NCI-H524 (cell line): ENCODE data around the gene CDV3.

Source experiments
- DNase-seq, 2 experiments: peaks; one replicate each; lab custom pipeline; 2025; lab: John Stamatoyannopoulos, UW

CDV3 gene

DNA sequence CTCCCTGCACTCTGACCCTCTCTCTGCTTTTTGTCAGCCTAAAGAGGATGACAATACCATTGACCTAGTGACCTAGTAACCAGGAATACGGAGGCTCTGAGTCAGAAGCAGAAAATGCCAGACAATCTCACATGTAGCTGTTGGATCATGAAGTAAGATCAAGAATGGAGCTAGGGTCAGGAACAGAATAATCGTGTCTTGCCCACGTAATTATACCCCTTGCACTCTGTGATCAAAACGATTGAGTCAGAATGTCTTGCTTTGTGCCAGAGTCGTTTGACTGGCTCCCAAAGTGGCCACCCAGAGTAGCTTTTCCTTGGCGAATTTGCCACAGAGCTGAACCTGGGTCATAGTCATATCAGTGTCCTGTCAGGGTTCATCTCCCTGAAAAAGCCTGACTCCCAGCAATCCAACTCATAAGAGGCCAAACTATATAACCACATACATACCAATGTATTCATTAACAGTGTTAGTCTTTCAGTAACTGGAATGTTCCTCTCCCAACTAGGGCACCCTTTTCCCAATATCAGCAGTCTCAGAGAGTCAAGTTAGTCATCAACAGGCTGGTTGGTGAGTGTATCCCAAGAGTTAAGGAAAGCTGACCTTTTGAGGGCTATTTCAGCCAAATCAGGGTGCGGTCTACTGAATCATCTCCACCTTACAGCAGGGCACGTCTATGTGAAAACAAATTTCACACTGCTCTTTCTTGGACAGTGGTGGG is 5.0 kb upstream of the CDV3 start:
- DNase-seq, result no peak

DNA sequence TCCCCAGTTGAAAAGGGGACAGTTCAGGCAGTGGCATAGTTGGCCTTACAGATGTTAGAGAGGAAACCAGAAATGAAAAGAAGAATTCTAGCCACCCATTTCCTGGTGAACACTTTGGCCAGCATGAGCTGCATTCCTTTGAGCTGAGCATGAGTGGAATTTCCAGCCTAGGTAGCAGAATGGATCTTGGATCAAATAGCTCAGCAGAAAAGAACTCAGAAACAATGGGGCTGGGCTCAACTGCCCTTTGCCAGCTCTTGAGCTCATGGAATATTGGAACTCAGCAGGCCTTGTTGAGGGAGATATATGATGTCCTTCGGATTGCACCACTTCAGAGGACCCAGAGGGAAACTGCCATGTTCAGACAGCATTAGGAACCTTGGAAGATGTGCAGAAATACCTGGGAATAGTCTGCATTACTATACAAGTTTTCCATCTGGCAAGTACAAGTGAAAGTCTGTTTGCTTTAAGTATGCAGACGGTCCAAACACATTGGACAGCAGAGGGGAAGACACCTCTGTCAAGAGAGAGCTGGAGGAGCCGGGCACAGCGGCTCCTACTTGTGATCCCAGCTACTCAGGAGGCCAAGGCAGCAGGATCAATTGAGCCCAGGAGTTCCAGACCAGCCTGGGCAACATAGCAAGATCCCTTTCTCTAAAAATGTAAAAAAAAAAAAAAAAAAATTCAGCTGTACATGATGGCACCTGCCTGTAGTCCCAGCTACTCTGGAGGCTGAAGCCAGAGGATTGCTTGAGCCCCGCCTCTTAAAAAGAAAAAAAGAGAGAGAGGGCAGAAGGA is 3.1 kb upstream of the CDV3 start:
- DNase-seq, result no peak

DNA sequence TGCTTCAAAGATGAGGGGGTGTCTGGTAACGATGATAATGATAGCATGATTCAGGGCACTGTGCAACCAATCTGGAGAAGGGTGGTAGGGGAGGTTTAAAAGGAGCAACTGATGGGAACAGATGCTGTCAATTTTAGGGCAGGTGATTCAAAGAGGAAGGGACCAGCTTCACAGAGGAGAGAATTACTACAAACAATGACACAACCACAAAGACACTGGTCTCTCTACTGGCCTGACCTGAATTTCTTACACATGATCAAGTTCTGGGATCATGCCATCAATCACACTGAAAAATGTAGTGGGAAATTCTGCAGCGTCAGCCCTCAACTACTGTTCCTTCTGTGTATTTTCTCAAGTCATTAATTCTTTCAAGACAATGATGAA is 2.6 kb upstream of the CDV3 start:
- no peak for DNase-seq

DNA sequence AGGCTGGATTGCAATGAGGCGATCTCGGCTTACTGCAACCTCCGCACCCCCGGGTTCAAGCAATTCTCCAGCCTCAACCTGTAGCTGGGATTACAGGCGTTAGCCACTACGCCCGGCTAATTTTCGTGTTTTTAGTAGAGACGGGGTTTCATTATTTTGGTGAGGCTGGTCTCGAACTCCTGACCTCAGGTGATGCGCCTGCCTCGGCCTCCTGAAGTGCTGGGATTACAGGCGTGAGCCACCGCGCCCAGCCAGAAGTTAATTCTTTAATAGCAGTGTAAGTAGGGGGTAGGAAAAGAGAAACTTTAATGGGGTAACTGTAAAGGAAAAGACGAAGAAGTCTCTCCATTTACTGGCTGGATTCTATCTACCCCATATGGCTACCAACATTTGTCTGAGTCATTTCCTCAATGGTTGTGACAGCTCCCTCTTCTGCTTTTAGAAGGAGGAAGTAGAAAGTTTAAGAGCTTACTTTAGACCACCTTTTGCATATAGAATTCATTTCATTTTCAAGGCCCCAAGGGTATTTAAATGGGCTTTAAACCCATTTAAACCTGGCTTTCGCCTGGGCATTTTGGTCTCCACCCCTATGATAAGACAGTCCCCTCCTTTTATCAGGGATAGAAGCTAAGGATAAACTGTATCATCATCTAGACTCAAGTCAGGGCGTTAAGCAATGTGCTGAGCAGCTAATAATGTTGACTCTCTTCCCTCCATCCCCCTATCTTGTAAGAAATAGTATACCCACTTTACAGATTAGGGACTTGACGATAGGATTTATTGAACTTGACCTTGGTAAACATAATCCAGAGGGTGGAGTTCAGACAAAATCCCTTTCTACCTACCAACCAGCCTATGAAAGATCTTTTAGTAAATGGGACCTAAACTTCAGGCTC is 1.1 kb upstream of the CDV3 start:
- no peak for DNase-seq

DNA sequence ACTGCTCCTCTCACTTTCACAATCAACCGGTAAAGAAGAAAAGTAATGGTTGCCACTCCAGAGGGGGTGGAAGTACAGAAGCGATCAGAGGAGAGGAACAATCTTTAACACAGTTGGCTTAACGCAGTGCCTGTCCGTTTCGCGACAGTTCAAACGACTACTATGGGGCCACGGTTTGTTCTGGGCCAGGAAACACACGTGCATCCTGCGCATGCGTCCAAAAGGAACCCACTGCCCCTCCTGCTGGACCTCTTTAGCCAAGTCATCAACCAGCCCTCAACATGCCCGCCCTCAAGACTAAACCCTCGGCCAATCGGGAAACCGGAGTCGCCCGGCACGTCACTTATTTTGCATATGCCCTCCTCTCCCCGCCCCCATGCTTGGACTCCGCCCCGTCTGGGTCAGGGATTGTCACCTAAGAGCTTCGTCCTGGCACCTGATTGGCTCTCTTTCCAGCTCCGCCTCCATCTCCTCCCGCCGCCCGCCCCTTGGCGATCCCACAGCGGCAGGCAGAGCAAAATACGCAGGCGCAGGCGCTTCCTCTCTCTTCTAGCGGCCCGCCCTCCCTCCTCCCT is 345 bp upstream of the CDV3 start:
- DNase-seq, result no peak

DNA sequence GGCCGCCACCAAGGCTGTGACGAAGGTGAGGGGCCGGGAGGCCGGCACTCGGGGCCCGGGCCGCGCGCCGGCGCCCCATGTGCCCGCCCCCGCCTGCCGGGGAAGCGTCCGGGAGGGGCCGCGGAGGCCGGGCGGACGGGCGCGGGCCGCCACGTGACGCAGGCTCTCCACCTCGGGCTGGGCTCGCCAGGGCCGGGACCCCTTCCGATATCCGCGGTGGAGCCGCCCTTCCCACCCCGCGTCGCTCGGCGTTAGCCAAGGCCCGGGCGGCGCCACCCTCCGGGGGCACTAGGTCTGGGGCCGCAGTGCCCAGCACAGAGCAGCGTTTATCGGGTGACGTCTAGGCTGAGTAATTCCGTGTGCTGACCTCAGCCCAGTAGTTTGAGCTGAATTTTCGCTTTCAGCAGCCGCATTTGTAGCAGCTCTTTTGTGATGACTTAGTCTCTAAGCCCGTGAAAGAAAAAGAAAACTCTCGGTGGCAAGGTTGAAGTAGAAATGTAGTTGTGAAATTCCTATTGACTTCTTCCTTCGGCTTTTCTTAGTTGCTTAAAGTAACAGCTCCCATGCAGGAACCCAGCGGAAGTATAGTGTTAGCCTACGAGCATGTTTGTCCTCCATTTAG is 885 bp downstream of the CDV3 start:
- DNase-seq, result no peak

DNA sequence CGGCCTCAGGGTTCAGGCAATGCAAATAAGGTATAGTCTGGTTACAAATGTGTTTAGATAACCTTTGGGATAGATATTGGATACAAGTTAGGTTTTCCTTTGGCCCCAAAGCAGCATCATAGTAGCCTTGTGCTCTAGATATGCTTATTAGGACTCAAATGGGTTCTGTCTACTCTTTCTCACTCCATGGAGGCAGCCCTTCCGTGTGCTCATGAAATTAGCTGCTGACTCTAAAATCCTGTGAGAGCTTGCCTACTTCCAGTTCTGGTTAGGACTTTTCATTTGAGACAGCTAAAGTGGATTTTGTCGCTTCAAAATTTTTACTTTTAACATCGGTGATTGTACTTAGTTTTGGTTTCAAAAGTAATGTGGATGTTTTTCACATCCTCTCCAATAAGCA is 1.6 kb downstream of the CDV3 start:
- no peak for DNase-seq

DNA sequence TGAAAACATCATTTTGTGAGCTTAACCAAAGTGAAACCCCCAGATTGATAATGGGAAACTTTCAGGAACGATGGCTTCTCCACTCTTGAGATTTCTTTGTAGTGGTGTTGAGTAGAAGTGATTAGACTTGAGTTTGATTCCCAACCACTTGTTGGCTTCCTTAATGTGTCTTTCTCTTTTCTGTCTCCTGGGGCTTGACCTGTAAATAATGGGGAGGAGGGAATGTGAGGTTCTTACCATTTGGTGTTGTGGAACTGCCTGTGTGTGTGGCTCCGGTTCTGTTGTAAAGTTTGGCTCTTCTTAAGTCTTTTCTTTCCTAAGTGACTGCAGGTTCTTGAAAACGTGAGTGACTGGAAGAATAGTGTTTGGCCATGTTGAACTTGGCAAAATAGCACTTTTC is 2.7 kb downstream of the CDV3 start:
- DNase-seq, result no peak

DNA sequence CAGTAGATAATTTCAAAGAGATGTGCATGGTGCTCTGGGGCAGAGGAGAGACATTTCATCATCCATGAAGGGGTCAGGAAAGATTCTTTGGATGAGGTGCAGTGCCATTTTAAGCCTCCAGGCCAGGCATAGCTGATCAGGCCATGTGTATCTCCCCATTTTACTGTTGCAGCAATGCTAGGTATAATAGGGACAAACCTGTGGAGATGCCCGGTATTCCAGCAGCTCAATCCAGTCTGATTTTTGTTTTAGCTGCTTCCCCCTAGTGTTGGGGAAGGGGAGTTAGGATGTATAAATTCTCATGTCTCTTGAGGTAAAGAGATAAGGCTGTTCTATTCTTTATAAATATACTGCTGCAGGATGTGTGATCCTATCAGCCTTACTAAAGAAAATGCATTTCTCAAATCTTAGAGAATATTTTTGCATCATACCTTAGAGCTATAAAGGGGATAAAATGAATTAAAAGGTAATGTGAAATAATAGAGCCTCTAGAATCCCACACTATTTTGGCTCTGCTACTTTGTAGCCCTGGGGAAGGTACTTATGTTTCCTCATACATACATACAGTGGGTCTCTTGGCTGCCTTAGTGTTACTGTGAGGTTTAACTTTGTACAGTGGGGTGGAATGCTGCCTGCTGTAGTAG is 5.2 kb downstream of the CDV3 start:
- no peak for DNase-seq

DNA sequence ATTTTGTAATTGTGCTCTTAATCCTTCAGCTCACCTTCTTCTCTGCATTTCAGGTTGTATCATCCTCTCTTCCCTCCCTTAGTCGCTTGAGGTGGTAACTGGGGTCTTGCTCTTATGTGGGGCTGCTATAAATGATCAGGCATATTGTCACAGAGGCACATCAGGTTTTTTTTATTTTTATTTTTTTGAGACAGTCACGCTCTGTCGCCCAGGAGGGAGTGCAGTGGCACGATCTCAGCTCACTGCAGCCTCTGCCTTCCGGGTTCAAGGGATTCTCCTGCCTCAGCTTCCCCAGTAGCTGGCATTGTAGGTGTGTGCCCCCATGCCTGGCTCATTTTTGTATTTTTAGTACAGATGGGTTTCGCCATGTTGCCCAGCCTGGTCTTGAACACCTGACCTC is 9.9 kb downstream of the CDV3 start:
- no peak for DNase-seq

DNA sequence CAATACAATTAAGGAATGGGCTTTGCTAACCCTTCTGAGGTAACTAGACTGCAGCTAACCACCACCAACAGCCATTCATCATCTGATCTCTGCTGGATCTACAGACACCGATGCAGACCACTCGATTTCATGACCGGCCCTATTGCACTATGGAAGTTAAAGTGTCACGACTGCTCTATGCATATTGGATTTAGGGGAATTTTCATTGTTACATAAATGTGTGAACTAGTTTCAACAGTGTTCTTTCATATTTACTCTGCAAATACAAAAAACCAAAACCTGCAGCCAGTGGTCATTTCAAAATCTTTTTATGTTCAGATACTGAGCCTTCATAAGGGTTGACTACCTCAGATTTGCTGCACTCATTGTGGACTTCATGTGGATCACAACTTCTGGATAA is 14.5 kb downstream of the CDV3 start:
- no peak for DNase-seq

DNA sequence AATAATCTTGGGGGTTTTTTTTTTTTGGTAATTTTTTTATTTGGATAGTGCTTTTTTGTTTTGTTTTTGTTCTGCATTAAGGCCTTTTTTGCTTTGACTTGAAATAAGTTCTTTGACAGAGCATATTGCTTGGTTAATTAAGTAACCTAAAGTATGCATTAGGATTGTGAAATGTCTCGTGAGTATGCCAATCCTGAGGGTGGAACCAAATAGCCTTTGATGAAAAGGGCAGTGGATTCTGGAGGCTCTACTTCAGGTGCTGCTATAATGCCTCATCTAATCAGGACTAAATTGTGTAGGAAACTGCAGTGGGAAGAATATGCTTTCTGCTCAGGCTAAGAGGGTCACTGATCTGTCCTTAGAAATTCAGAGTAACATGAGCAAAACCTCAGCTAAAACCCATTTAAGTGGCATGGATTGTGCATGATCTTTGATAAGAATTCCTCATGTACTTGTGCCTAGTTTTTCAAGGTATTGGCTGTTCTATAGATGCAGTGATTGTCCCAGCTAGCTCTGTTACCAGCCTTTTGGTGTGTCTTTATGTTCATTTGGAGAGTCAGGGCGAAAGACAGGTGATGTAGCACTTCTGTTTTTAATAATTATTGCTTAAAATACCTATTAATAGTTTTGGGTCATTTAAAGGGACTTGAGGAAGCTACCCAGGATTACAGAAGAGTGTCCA is 15.4 kb downstream of the CDV3 start:
- DNase-seq, result no peak

DNA sequence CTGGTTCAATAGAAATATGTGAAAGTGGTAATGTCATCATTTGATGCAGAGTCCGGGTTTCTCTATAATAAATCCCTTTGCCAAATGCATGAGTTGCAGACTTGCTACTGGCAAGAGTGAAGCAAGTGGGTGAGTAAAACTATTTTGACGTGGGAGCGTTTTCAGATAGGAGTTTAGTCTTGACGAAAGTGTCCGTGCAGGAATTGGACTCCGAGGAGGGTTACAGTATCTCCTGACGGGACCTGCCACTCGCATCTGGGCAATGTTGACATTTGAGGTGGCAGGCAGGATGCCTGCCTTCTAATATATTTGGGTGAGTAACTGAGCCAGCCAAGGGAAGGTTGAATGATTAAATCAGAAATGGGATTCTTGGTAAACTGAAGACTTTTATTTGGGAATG is 16.0 kb downstream of the CDV3 start:
- no peak for DNase-seq

DNA sequence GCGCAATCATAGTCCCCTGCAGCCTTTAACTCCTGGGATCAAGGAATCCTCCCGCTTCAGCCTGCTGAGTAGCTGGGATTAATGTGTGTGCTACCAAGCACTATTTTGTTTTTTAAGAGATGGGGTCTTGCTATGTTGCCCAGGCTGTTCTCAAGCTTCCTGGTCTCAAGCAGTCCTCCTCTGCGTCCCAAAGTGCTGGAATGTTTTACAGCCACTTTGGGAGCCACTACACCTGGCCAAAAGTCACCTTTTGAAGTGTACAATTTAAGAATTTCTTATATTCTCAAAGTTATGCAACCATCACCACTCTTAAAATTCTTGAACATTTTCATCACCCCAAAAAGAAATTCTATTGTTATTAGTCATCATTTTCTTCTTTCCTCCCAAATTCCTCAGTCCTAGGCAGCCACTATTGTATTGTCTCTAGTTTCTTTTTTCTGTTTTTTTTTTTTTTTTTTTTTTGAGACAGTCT is 17.8 kb downstream of the CDV3 start:
- DNase-seq, result no peak

DNA sequence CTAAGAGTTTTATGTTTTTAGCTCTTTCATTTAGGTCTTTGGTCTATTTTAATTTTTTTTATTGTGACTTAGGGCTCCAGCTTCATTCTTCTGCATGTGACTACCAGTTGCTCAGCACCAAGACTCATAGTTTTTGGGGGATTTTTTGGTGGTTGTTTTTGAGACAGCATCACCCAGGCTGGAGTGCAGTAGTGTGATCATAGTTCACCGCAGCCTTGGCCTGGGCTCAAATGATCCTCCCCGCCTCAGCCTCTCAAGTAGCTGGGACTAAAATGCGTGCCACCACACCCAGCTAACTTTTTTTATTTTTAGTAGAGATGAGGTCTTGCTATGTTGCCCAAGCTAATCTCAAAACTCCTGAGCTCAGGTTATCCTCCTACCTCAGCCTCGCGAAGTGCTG is 19.4 kb downstream of the CDV3 start:
- no peak for DNase-seq

DNA sequence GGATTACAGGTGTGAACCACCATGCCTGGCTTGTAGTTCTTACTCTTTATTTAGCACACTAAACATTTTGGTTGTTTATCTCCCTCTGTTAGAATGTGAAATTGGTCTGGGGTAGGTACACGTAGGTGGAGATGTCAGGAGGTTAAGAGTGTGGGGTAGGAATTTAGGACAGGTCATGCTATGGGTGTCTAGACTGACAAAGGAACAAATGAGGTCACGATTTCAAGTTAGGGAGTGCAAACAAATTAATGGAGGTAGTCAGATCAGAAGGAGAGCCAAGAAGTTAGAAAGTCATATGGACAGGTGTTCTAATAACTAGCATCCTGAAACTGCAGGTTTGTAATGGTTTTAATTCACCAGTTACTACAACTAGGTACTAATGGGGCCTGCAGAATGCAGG is 19.8 kb downstream of the CDV3 start:
- DNase-seq, result no peak

DNA sequence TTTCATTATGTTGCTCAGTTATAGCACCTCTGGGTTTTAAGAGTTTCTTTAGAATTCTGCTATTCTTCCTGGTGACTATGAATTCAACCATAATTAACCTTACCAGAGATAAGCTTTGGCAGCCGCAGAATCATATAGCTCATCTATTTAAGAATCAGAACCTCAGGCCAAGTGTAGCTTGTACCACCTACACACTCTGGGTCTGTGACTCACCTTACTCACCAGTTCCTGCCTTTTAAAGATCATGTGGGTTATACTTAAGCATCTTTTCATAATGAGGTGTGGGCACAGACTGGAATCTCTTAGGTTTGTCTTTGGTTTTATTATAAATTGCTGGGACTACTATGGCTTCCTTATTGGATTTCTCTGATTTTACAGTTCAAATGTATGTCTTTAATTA is 21.9 kb downstream of the CDV3 start:
- no peak for DNase-seq

DNA sequence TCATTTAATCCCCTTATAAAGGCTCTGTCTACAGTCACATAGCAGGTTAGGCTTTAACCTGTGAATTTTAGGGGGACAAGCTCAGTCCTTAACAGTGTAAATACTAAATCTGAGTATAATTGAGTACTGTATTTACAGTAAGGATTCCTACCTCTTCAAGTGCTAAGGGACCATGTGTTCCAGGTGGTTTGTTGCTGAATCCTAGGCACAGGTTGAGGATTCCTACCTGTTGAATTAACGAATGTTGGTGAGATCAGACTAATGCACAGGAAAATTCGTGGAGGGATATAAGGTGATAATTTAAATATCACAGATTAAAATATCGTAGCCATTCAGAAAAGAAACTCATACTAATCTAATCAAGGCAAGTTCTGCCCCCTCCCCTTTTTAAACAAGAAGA is 24.9 kb downstream of the CDV3 start:
- DNase-seq, result no peak

DNA sequence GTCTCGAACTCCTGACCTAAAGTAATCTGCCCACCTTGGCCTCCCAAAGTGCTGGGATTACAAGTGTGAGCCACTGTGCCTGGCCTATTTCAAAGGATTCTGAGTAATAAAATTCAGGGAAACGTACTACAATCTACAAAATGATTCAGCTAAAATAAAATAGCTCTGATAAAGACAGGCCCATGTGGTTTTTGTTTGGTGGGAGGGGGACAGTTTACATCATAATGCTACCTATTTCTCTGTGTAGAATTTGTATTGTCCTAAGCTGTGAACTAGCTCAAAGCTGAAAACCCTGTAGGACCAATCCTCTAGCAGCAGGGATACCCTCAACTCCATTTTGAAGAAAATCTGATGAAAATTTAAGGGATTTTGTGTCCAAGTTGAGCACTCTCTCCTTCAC is 25.8 kb downstream of the CDV3 start:
- no peak for DNase-seq

DNA sequence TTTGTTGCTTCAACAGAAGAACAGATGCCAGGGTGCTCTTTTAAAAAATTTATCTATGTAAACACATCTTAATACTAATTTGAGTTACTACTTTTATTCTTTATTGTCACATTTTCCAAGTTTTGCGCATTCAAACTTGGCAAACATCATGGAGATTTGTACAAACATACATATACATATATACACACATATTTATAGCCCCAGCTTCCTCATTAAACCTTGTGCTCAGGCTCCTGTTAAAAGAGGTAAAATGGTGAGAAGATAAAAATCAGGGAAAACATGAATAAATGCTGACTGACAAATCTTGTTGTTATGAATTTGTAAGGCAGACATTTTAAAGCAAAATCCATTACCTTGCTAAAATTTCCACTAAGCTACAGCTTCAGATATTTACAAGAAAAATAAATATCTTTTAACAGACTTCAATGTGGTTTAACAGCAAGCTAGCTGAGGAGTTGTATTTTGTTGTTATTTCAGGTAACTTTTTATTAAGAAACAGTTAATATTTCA is 27.1 kb downstream of the CDV3 start:
- no peak for DNase-seq

DNA sequence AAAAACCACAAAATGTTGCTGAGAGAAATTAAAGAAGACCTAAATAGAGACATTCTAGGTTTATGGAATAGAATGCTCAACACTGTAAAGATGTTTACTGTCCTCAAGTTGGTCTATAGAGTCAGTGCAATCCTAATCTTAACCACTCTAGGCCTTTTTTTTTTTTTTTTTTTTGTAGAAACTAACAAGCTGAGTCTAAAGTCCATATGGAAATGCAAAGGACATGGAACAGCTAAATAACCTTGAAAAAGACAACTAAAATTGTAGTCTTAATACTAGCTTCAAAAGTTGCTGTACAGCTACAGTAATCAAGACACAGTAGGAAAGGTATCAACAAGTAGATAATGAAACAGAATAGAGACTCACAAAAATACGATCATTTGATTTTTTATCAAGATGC is 32.9 kb downstream of the CDV3 start:
- DNase-seq, result no peak
